ENCODE data around the gene PIF1. TPM values are rescaled to one million over a fixed set of nuclear protein-coding genes. Genes with fewer than 3 reads are reported as not detected.

Gene PIF1
- total RNA-seq, 4 donors from 2014 or later: 0.17 to 0.26 TPM; not detected in 2

DNA sequence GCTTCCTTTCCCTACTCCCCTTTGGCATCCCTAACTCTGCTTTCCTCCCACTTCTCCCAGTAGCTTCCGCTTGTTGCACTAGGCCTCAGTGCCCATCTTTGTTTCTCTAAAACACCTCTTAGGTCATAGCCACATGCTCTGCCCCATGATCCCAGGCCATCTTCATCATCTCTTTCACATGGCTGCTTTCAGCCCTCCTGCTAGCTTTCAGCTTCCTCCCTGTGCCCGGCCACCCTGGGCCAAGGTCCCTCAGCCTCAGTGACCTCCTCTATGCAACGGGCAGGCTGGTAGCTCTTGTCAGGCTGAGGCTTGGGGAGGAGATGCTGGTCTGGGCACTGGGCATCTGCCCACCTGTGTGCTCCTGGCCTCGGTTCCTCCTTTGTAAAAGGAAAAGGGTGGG, 18.5 kb upstream of the PIF1 start:
- H3K27me3 ChIP-seq: no peaks in the 10 kb centered on the region
- H3K4me1 ChIP-seq: peaks cover 8 to 25% of the 10 kb centered on the region in 2 donors
- ATAC-seq (no peak), DNase-seq (no peak)
- peak overlapping the region; percentile 84 to 95 (median 89) for H3K27ac ChIP-seq
- intact Hi-C loops (cut with DNase I; ENCODE audit: low total_unique reads) (loop anchor here (5.0 kb wide), 2 partner anchors 48 to 148 kb away; no protein-coding TSS in a partner anchor), in situ Hi-C loops (cut with MboI; ENCODE audit: low sequenced_read_pairs in 4 of 4) (loop anchor here in 1 of 4 donors (10.0 kb wide), 1 partner anchor 51 kb away; no protein-coding TSS in a partner anchor)
- H3K36me3 ChIP-seq: no peaks in the 10 kb centered on the region
- peak overlapping the region; percentile 66 to 92 (median 80) for H3K4me3 ChIP-seq
- H3K9me3 ChIP-seq: no peaks in the 10 kb centered on the region
- TF ChIP-seq CTCF (IDR thresholded peaks at IDR 0.05 in 4 of 5, conservative IDR thresholded peaks at IDR 0.05 in 1 of 5) (no peak), POLR2A (IDR thresholded peaks at IDR 0.05) (no peak)

- peaks cover 8 to 25% of the 10 kb centered on the region in 2 donors for H3K4me1 ChIP-seq
- TF ChIP-seq CTCF (IDR thresholded peaks at IDR 0.05 in 4 of 5, conservative IDR thresholded peaks at IDR 0.05 in 1 of 5) (no peak), POLR2A (IDR thresholded peaks at IDR 0.05) (peak; percentile 29 to 35)
- ATAC-seq (peak in 1 of 2 donors; percentile 20), DNase-seq (peak; percentile 46 to 64)
- in situ Hi-C loops (cut with MboI; ENCODE audit: low sequenced_read_pairs in 4 of 4) (loop anchor here in 1 of 4 donors (10.0 kb wide), 1 partner anchor 52 kb away; no protein-coding TSS in a partner anchor), intact Hi-C loops (cut with DNase I; ENCODE audit: low total_unique reads) (loop anchor here (5.0 kb wide), 2 partner anchors 49 to 149 kb away; no protein-coding TSS in a partner anchor)
- H3K36me3 ChIP-seq: no peaks in the 10 kb centered on the region
- H3K4me3 ChIP-seq: peak overlapping the region; percentile 66 to 92 (median 80)
- no peaks in the 10 kb centered on the region for H3K27me3 ChIP-seq
- no peaks in the 10 kb centered on the region for H3K9me3 ChIP-seq
- H3K27ac ChIP-seq: peak overlapping the region; percentile 84 to 95 (median 89)
Observed at GRCh38 chr15:64842986-64843561, 17.6 kb upstream of the PIF1 start.

- peak overlapping the region; percentile 84 to 95 (median 89) for H3K27ac ChIP-seq
- in situ Hi-C loops (cut with MboI; ENCODE audit: low sequenced_read_pairs in 4 of 4) (loop anchor here in 1 of 4 donors (10.0 kb wide), 1 partner anchor 52 kb away; no protein-coding TSS in a partner anchor), intact Hi-C loops (cut with DNase I; ENCODE audit: low total_unique reads) (loop anchor here (5.0 kb wide), 2 partner anchors 50 to 150 kb away; no protein-coding TSS in a partner anchor)
- ATAC-seq: no peak
- no peak for DNase-seq
- peaks cover 8 to 25% of the 10 kb centered on the region in 2 donors for H3K4me1 ChIP-seq
- TF ChIP-seq POLR2A (IDR thresholded peaks at IDR 0.05): no peak
- TF ChIP-seq CTCF (IDR thresholded peaks at IDR 0.05 in 4 of 5, conservative IDR thresholded peaks at IDR 0.05 in 1 of 5): no peak
- H3K9me3 ChIP-seq: no peaks in the 10 kb centered on the region
- no peaks in the 10 kb centered on the region for H3K36me3 ChIP-seq
- no peaks in the 10 kb centered on the region for H3K27me3 ChIP-seq
- peak overlapping the region; percentile 66 to 92 (median 80) for H3K4me3 ChIP-seq
Observed at GRCh38 chr15:64842096-64842939, 16.9 kb upstream of the PIF1 start.

GRCh38 chr15:64841344-64842095, 16.1 kb upstream of the PIF1 start, which contains the start of gene PLEKHO2:
Gene PLEKHO2 (plus strand): TSS chr15:64841915. CDS start chr15:64842017, 102 bp downstream.
- Histone ChIP-seq H3K36me3 (no peaks in the 10 kb centered on the region), H3K9me3 (no peaks in the 10 kb centered on the region), H3K27ac (peak within 1 kb of the TSS; percentile 84 to 95 (median 89)), H3K4me3 (peak within 1 kb of the TSS; percentile 66 to 92 (median 80)), H3K4me1 (peaks cover 8 to 25% of the 10 kb centered on the region in 2 donors), H3K27me3 (no peaks in the 10 kb centered on the region)
- ATAC-seq (peak; percentile 84 to 85), DNase-seq (peak; percentile 89 to 90)
- intact Hi-C loops (cut with DNase I; ENCODE audit: low total_unique reads) (loop anchor here (5.0 kb wide), 2 partner anchors 51 to 151 kb away; no protein-coding TSS in a partner anchor), in situ Hi-C loops (cut with MboI; ENCODE audit: low sequenced_read_pairs in 4 of 4) (loop anchor here in 1 of 4 donors (10.0 kb wide), 1 partner anchor 53 kb away; no protein-coding TSS in a partner anchor)
- TF ChIP-seq POLR2A (IDR thresholded peaks at IDR 0.05) (peak; percentile 61 to 79), CTCF (IDR thresholded peaks at IDR 0.05 in 4 of 5, conservative IDR thresholded peaks at IDR 0.05 in 1 of 5) (no peak)
